DND-41 (cell line): ENCODE results near the gene DPT.

Experiments used
- ATAC-seq: fragments of 200-7000 bp; cut with Tn5 transposase; 3 replicates; pipeline ENCODE4 v1.9.1; 2021; ENCODE audit warnings: low read depth; ENCODE audit not compliant: insufficient read depth
- DNase-seq: peaks from one replicate; pipeline ENCODE4 v3.0.0-alpha.2; 2020
- H2AFZ ChIP-seq: 2 replicates; pipeline ENCODE4 v1.6.0; 2012; ENCODE audit warnings: low read depth, low read length
- H3K27ac ChIP-seq: 2 replicates; pipeline ENCODE4 v1.5.1; 2012; ENCODE audit warnings: low read length, inconsistent platforms
- H3K27me3 ChIP-seq: fragments of 200-600 bp; sonication (generic); 2 replicates; pipeline ENCODE4 v1.6.0; 2012; ENCODE audit warnings: low read length, mild to moderate bottlenecking, inconsistent platforms; ENCODE audit not compliant: insufficient read depth, poor library complexity
- H3K36me3 ChIP-seq: 2 replicates; pipeline ENCODE4 v1.5.1; 2012; ENCODE audit warnings: low read length, inconsistent platforms; ENCODE audit not compliant: insufficient read depth
- H3K4me1 ChIP-seq: 2 replicates; pipeline ENCODE4 v1.5.1; 2012; ENCODE audit warnings: mild to moderate bottlenecking, low read length; ENCODE audit not compliant: insufficient read depth
- H3K4me2 ChIP-seq: 2 replicates; pipeline ENCODE4 v1.6.0; 2012; ENCODE audit warnings: mild to moderate bottlenecking, moderate library complexity, low read length, inconsistent platforms; ENCODE audit not compliant: insufficient read depth
- H3K4me3 ChIP-seq, 2 experiments: fragments of 200-600 bp in 1 of 2; shearing (Covaris generic) in 1 of 2; 2 replicates each; pipeline ENCODE4 v1.5.1; 2012 to 2016; ENCODE audit warnings: inconsistent platforms in 2 of 2, low read length in 2 of 2, mild to moderate bottlenecking in 2 of 2, low read depth in 1 of 2, moderate library complexity in 1 of 2
- H3K79me2 ChIP-seq: 2 replicates; pipeline ENCODE4 v1.6.0; 2012; ENCODE audit warnings: low read length, inconsistent platforms; ENCODE audit not compliant: insufficient read depth
- H3K9ac ChIP-seq: 2 replicates; pipeline ENCODE4 v1.6.0; 2012; ENCODE audit warnings: low read depth, mild to moderate bottlenecking, inconsistent platforms, low read length, moderate library complexity
- H3K9me3 ChIP-seq: 2 replicates; pipeline ENCODE4 v1.5.1; 2012; ENCODE audit warnings: low read length, moderate library complexity, mild to moderate bottlenecking, inconsistent platforms; ENCODE audit not compliant: insufficient read depth, severe bottlenecking
- H4K20me1 ChIP-seq: 2 replicates; pipeline ENCODE4 v1.6.0; 2012; ENCODE audit warnings: low read length; ENCODE audit not compliant: insufficient read depth
- EZH2 ChIP-seq: IDR thresholded peaks from 3 replicates; pipeline ENCODE4 v1.6.1; 2012; ENCODE audit warnings: borderline replicate concordance, low read depth, mild to moderate bottlenecking, moderate library complexity, low read length, inconsistent platforms; ENCODE audit not compliant: severe bottlenecking
- TF ChIP-seq, protein P1 (sequence below): IDR thresholded peaks from 2 replicates; pipeline ENCODE4 v1.5.1; 2012; ENCODE audit warnings: borderline replicate concordance, low read length, moderate library complexity, mild to moderate bottlenecking; ENCODE audit not compliant: poor library complexity, severe bottlenecking; ENCODE audit errors: extremely low read depth

DPT gene

DNA sequence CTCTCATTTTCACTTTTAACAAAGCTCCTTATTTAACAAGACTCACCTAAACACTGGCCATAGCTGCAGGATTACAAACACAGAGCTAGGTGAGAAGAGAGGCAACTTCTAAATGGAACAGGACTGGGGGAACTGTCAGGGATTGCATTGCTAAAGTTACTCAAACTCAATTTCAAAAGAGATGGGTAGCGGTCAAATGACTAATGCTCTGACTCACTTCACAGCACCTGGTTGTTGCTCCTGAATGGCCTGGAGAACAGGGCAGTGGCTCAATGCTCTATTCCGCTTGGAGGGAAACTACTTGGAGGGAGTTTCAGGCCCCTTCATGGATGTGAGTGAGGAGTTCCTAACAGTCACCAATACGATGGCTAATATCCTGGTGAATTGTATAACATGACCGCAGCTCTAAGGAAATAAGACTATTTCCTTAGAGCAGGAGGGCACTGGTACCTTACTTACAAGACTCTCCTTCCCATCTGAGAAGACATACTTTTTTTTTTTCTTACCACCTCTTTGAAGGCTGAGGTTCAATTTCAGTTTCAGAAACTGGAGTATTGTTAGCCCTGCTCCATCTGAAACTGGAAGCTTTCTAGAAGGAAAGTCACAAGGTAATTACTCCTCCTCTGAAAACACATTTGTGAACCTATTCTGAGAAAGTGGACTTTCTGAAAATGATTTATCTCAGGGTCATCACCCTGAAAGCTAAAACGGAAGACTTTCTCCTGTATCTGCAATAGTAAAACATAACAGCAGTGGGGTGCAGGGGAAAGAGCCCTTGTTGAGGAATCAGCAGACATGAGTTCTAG lies 9.5 kb downstream of the DPT start:
- TF ChIP-seq, protein P1, sequence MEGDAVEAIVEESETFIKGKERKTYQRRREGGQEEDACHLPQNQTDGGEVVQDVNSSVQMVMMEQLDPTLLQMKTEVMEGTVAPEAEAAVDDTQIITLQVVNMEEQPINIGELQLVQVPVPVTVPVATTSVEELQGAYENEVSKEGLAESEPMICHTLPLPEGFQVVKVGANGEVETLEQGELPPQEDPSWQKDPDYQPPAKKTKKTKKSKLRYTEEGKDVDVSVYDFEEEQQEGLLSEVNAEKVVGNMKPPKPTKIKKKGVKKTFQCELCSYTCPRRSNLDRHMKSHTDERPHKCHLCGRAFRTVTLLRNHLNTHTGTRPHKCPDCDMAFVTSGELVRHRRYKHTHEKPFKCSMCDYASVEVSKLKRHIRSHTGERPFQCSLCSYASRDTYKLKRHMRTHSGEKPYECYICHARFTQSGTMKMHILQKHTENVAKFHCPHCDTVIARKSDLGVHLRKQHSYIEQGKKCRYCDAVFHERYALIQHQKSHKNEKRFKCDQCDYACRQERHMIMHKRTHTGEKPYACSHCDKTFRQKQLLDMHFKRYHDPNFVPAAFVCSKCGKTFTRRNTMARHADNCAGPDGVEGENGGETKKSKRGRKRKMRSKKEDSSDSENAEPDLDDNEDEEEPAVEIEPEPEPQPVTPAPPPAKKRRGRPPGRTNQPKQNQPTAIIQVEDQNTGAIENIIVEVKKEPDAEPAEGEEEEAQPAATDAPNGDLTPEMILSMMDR = no peak
- no peak for TF ChIP-seq EZH2
- DNase-seq (no peak), ATAC-seq (no peak)
- Histone ChIP-seq H3K9me3 (no peaks in the 10 kb centered on the region), H3K4me2 (no peak overlapping the region), H3K27me3 (peaks cover 4% of the 10 kb centered on the region), H4K20me1 (no peaks in the 10 kb centered on the region), H3K9ac (no peak overlapping the region), H3K4me3 (no peak overlapping the region), H3K36me3 (no peaks in the 10 kb centered on the region), H2AFZ (no peak overlapping the region), H3K4me1 (no peaks in the 10 kb centered on the region), H3K79me2 (no peaks in the 10 kb centered on the region), H3K27ac (no peak overlapping the region)

DNA sequence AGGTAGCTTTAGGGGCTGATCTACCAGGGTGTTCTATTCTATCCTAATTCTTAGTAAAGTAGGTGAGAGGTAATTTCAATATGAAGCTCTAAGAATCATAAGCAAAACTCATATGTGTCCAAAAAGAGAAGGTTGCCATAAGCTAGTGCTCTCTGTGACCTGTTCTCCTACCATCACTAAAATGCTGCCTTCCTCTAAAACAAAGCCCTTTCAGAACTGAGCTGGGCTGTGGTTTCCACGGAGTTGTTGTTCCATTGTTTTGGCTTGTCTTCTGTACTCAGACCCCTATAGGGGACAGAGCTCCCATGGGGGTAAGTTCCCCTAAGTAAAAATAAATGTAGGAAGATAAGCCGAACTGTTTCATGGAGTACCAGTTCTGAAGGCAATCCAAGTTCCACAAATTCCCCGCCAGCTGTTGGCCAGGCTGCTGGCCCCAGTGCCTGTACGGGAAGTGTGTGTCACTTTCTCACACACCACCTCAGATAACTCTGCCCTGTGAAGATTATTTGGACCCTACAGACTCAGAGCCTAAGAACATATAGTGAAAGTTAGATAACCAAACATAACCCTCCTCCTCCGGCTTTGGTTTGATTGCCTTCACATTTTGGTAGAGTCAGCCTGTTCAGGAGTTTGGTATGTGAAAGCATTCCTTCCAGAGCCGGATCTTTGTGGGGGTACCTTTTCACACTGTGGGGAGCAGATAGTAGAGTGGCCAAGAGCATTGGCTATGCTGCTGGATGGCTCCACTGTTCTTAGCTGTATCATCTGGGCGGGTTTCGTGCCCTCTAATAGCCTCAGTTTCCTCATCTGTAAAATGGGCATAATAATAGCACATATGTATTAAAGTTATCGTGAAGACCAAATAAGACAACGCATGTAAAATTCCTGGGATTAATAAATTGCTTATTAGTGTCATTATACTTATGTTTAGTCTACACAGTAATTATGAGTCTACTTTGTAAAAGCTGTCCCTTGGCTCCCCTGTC lies 10.8 kb downstream of the DPT start:
- DNase-seq = no peak
- H3K9me3 ChIP-seq = no peaks in the 10 kb centered on the region
- no peaks in the 10 kb centered on the region for H4K20me1 ChIP-seq
- no peaks in the 10 kb centered on the region for H3K36me3 ChIP-seq
- no peaks in the 10 kb centered on the region for H3K4me1 ChIP-seq
- no peaks in the 10 kb centered on the region for H3K79me2 ChIP-seq
- no peak overlapping the region for H3K27ac ChIP-seq
- H3K9ac ChIP-seq = no peak overlapping the region
- no peak overlapping the region for H3K4me2 ChIP-seq
- no peak overlapping the region for H2AFZ ChIP-seq
- ATAC-seq = no peak
- TF ChIP-seq EZH2 = no peak
- TF ChIP-seq, protein P1 = no peak
- peaks cover 1% of the 10 kb centered on the region for H3K27me3 ChIP-seq
- H3K4me3 ChIP-seq = no peak overlapping the region

DNA sequence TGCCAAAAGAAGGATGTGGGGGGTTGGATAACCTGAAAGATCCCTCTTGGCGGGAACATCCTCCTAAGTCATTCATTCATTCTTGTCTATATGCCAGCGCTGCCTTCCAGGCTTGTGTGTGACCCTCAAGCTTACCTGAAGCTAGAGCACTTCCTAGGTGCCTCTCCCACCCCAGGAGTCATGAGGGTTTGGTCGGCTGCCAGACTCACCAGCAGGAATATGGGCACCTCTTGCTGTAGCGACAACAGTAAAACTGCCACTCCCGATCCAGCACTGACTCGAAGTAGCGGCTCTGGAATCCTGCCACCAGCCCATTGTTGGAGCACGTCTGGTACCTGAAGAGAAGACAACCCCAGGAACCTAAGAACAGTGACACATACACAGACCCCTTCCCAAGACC lies 15.0 kb downstream of the DPT start:
- H3K4me3 ChIP-seq = no peak overlapping the region
- no peak overlapping the region for H3K4me2 ChIP-seq
- H3K79me2 ChIP-seq = no peaks in the 10 kb centered on the region
- no peaks in the 10 kb centered on the region for H3K36me3 ChIP-seq
- ATAC-seq = no peak
- no peak overlapping the region for H3K9ac ChIP-seq
- no peaks in the 10 kb centered on the region for H3K9me3 ChIP-seq
- no peak for DNase-seq
- H3K4me1 ChIP-seq = no peaks in the 10 kb centered on the region
- H4K20me1 ChIP-seq = no peaks in the 10 kb centered on the region
- no peak overlapping the region for H2AFZ ChIP-seq
- no peak for TF ChIP-seq EZH2
- TF ChIP-seq, protein P1 = no peak
- no peak overlapping the region for H3K27ac ChIP-seq
- H3K27me3 ChIP-seq = no peaks in the 10 kb centered on the region
